Loucy (cell line): ENCODE results near the gene DHDH.
A peak's percentile ranks its signal among the peaks of the same experiment; 100 is the strongest.

Experiments used
- H2AFZ ChIP-seq: fragments of 200-600 bp; sonication (generic); 2 replicates; pipeline ENCODE4 v1.6.0; 2016; ENCODE audit warnings: antibody characterized with exemption, mild to moderate bottlenecking, low read length, moderate library complexity
- H3F3A ChIP-seq: fragments of 200-600 bp; 2 replicates; pipeline ENCODE4 v1.6.0; 2016; ENCODE audit warnings: antibody characterized with exemption, low read depth, mild to moderate bottlenecking
- H3K27me3 ChIP-seq: fragments of 200-600 bp; sonication (generic); 2 replicates; pipeline ENCODE4 v1.6.1; 2014; ENCODE audit warnings: low read length, mild to moderate bottlenecking; ENCODE audit not compliant: insufficient read depth, poor library complexity, severe bottlenecking
- H3K36me3 ChIP-seq: fragments of 200-600 bp; sonication (generic); 2 replicates; pipeline ENCODE4 v1.6.1; 2016; ENCODE audit warnings: low read length; ENCODE audit not compliant: insufficient read depth
- H3K4me1 ChIP-seq: fragments of 200-600 bp; sonication (generic); 2 replicates; pipeline ENCODE4 v1.5.1; 2014; ENCODE audit warnings: low read length, mild to moderate bottlenecking; ENCODE audit not compliant: insufficient read depth, poor library complexity, severe bottlenecking
- H3K4me2 ChIP-seq: fragments of 200-600 bp; sonication (generic); 2 replicates; pipeline ENCODE4 v1.6.0; 2014; ENCODE audit warnings: antibody characterized with exemption, low read length, low read depth, mild to moderate bottlenecking; ENCODE audit not compliant: poor library complexity, severe bottlenecking
- H3K4me3 ChIP-seq: fragments of 200-600 bp; sonication (generic); 2 replicates; pipeline ENCODE4 v1.5.1; 2014; ENCODE audit warnings: low read length, mild to moderate bottlenecking, mixed read lengths; ENCODE audit not compliant: poor library complexity, severe bottlenecking
- H3K79me2 ChIP-seq: fragments of 200-600 bp; sonication (generic); 2 replicates; pipeline ENCODE4 v1.6.1; 2014; ENCODE audit warnings: low read length; ENCODE audit not compliant: insufficient read depth
- H3K9ac ChIP-seq: fragments of 200-600 bp; sonication (generic); 2 replicates; pipeline ENCODE4 v1.6.0; 2014; ENCODE audit warnings: mild to moderate bottlenecking, low read depth, low read length, moderate library complexity; ENCODE audit not compliant: poor library complexity, severe bottlenecking
- H3K9me2 ChIP-seq: fragments of 200-600 bp; sonication (generic); replicated peaks from 2 replicates; pipeline ENCODE4 v1.6.1; 2016; ENCODE audit warnings: low read depth, low read length, mixed read lengths
- H3K9me3 ChIP-seq: fragments of 200-600 bp; sonication (generic); 2 replicates; pipeline ENCODE4 v1.6.1; 2014; ENCODE audit warnings: mild to moderate bottlenecking, antibody characterized with exemption, low read length, low read depth; ENCODE audit not compliant: insufficient read depth
- H4K20me1 ChIP-seq: fragments of 200-600 bp; sonication (generic); 2 replicates; pipeline ENCODE4 v1.6.0; 2014; ENCODE audit warnings: antibody characterized with exemption, low read length, mild to moderate bottlenecking; ENCODE audit not compliant: insufficient read depth, poor library complexity, severe bottlenecking
- EZH2phosphoT487 ChIP-seq: fragments of 200-600 bp; IDR thresholded peaks from 2 replicates; pipeline ENCODE4 v1.6.1; 2018; ENCODE audit warnings: antibody characterized with exemption, mild to moderate bottlenecking, moderate library complexity, borderline replicate concordance
- TF ChIP-seq, protein P1 (sequence below): fragments of 200-600 bp; sonication (generic); conservative IDR thresholded peaks from 2 replicates; pipeline ENCODE4 v1.5.1; 2014; ENCODE audit warnings: mild to moderate bottlenecking, antibody characterized with exemption, low read length

The DHDH gene

DNA sequence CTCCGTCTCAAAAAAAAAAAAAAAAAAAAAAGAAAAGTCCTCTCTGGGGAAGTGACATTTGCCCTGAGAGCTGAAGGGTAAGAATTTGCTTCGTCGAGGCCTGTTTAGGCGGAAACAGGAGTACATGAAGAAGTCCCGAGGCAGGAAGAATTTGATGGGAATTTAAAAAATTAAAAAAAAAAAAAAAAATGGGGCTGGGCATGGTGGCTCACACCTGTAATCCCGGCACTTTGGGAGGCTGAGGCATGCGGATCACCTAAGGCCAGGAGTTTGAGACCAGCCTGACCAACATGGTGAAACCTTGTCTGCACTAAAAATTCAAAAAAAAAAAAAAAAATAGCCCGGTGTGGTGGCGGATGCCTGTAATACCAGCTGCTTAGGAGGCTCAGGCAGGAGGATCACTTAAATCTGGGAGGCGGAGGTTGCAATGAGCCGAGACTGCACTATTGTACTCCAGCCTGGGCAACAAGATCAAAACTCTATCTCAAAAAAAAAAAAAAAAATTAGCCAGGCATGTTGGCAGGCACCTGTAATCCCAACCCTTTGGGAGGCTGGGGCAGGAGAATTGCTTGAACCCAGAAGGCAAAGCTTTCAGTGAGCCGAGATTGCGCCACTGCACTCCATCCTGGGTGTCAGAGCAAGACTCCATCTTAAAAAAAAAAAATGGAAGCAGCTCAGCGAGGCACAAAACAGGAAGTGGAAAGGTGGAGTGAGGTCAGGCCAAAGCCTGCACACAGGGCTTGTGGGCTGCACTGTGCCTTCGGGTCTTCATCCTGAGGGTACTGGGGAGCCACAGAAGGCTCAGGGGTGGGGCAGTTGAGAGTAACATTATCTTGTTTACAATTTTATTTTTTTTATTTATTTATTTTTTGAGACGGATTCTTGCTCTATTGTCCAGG, 26.1 kb downstream of the DHDH start:
- H4K20me1 ChIP-seq = no peaks in the 10 kb centered on the region
- H3K9ac ChIP-seq = no peak overlapping the region
- no peak overlapping the region for H3K4me3 ChIP-seq
- peaks cover 32% of the 10 kb centered on the region for H3K79me2 ChIP-seq
- H3K9me2 ChIP-seq = no peaks in the 10 kb centered on the region
- no peaks in the 10 kb centered on the region for H3K36me3 ChIP-seq
- no peaks in the 10 kb centered on the region for H3F3A ChIP-seq
- no peaks in the 10 kb centered on the region for H3K9me3 ChIP-seq
- no peak for TF ChIP-seq EZH2phosphoT487
- TF ChIP-seq, protein P1, sequence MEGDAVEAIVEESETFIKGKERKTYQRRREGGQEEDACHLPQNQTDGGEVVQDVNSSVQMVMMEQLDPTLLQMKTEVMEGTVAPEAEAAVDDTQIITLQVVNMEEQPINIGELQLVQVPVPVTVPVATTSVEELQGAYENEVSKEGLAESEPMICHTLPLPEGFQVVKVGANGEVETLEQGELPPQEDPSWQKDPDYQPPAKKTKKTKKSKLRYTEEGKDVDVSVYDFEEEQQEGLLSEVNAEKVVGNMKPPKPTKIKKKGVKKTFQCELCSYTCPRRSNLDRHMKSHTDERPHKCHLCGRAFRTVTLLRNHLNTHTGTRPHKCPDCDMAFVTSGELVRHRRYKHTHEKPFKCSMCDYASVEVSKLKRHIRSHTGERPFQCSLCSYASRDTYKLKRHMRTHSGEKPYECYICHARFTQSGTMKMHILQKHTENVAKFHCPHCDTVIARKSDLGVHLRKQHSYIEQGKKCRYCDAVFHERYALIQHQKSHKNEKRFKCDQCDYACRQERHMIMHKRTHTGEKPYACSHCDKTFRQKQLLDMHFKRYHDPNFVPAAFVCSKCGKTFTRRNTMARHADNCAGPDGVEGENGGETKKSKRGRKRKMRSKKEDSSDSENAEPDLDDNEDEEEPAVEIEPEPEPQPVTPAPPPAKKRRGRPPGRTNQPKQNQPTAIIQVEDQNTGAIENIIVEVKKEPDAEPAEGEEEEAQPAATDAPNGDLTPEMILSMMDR = no peak
- no peaks in the 10 kb centered on the region for H3K27me3 ChIP-seq
- peaks cover 32% of the 10 kb centered on the region for H3K4me1 ChIP-seq
- H2AFZ ChIP-seq = no peak overlapping the region
- H3K4me2 ChIP-seq = no peak overlapping the region

DNA sequence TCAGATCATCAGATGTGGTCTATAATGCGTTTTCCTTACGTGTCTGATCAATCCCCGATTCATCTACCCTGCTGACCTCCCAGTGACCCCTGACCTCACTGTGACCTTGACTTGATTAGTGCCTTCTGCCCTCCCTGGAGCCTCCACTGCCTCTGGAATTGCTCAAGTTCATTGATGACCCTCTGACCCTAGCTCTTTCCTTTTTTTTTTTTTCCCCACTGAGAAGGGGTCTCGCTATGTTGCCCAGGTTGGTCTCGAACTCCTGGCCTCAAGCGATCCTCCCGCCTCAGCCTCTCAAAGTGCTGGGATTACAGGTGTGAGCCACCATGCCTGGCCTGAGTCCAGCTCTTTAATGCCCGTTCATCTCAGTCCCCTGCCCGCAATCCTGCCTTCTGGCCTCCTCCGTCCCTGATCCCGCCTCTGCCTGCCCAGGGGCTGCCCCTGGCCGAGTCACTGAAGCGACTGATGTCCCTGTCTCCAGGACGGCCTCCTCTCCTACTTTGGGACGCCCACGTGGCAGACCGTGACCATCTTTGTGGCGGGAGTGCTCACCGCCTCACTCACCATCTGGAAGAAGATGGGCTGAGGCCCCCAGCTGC, 27.7 kb downstream of the DHDH start:
- no peak overlapping the region for H3K9ac ChIP-seq

DNA sequence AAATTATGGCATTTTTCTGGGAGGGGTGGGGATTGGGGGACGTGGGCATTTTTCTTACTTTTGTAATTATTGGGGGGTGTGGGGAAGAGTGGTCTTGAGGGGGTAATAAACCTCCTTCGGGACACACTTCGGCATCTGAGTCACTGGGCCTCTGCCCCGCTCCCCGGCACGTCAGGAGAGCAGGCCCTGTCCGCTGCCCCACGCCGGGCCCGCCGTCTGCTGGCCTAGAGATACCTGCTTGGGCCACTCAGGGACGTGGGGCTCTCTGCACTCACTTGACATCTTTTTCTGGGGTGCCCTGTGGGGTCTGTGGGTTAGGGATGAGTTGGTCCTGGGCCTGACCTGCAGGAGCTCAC, 28.2 kb downstream of the DHDH start:
- peaks cover 30% of the 10 kb centered on the region for H3K4me1 ChIP-seq
- no peak overlapping the region for H3K4me2 ChIP-seq
- H3K79me2 ChIP-seq = peaks cover 29% of the 10 kb centered on the region
- no peaks in the 10 kb centered on the region for H3F3A ChIP-seq
- H3K4me3 ChIP-seq = no peak overlapping the region
- no peak for TF ChIP-seq EZH2phosphoT487
- TF ChIP-seq, protein P1 = no peak
- H3K27me3 ChIP-seq = no peaks in the 10 kb centered on the region
- no peaks in the 10 kb centered on the region for H3K36me3 ChIP-seq
- H3K9me3 ChIP-seq = no peaks in the 10 kb centered on the region
- H3K9me2 ChIP-seq = no peaks in the 10 kb centered on the region
- no peak overlapping the region for H2AFZ ChIP-seq
- H4K20me1 ChIP-seq = peaks cover 8% of the 10 kb centered on the region
- peak overlapping the region; percentile 84 for H3K9ac ChIP-seq

More for the DNA sequence above, 27.7 kb downstream of the DHDH start:
- Histone ChIP-seq H4K20me1 (peaks cover 3% of the 10 kb centered on the region), H3K4me1 (peaks cover 27% of the 10 kb centered on the region), H3F3A (no peaks in the 10 kb centered on the region), H3K9me2 (no peaks in the 10 kb centered on the region), H3K4me2 (no peak overlapping the region), H3K79me2 (peaks cover 27% of the 10 kb centered on the region), H3K9me3 (no peaks in the 10 kb centered on the region), H3K4me3 (no peak overlapping the region), H3K27me3 (no peaks in the 10 kb centered on the region), H2AFZ (no peak overlapping the region), H3K36me3 (no peaks in the 10 kb centered on the region)
- TF ChIP-seq EZH2phosphoT487 = no peak
- TF ChIP-seq, protein P1 = no peak
